Measurements from ENCODE around the gene PCNA.
"Not testable (repeated sequence)": the region's sequence is repeated elsewhere in the genome, so short reads cannot be mapped to it uniquely, and the experiment has no call there.

PCNA gene

GRCh38 chr20:5141615-5142014, 21.9 kb upstream of the PCNA start:
- no peak for DNase-seq

DNA sequence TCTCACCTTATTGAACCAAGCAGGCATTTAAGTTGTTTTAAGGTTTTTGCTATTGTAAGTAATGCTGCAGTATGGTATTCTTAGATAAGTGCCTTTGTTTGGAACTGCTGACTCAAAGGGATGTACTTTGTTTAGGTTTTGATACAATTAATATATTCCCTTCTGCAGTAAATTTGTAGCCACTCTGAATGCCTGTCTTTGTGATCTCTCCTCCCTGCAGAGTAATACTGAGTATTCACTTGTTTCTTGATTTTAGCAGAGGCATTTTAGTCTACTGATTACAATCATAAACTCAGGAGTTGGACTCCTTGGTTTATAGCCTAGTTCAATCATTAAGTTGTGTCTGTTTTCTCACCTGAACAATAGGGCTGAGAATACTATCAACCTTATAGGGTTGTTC, 20.4 kb upstream of the PCNA start:
- no peak for DNase-seq

GRCh38 chr20:5136096-5136495, 16.3 kb upstream of the PCNA start:
- DNase-seq = no peak

GRCh38 chr20:5135363-5136012, 15.7 kb upstream of the PCNA start:
- no peak for DNase-seq

DNA sequence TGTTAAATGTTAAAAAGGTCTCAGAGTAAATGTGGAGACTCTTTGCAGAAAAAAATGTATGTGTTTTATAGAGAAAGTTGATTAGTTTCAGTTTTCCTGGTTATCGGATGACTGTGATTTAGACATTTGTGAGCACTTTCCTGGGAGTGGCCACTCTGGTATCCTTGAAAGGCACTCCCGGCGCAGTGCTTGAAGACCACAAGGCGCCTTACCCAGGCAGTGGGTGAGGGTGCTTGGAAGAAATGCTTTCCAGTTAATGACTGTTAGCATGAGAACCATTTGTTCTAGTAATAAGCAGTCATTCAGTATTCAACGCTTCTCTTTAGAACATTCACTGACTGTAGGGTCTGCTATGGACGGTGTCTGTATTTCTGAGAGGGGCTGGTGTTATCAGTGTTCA, 14.2 kb upstream of the PCNA start:
- no peak for DNase-seq

DNA sequence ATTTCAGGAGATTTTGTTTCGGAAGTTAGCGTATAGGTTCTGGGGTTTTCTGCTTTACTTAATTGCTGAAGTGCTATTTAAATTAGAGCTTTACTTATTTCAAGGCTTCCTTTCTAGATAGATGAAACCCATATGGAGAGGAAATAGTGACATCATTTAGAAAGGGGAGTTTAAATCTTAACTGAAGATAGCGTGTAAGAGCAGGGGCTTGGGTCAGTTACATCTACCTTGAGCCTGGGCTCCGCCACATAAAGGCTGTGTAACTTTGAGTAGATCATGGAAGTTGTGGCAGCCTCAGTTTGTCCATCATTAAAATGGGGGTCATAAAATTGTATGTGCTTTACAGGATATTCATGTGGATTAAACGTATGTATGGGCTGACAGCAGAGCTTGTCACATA, 11.7 kb upstream of the PCNA start:
- no peak for DNase-seq

DNA sequence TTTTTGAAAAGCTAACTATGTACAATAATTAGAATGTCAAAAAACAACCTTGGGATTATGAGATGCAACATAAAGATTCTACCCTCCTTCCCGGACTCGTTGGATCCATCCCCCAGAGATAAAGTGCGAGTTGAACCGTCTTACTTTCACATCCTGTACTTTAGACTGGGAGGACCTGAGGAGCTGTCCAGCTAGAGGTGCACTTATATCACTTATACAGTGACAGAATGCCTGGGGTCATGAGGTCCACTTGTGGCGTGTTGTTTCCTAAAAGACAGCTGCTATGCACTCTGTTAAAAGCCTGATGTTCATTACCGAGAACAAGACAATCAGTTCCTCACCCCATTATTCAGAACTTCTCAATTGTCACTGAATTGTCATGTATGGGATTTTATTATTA, 9.1 kb upstream of the PCNA start:
- DNase-seq = no peak

GRCh38 chr20:5127859-5128424, 8.2 kb upstream of the PCNA start:
- no peak for DNase-seq

DNA sequence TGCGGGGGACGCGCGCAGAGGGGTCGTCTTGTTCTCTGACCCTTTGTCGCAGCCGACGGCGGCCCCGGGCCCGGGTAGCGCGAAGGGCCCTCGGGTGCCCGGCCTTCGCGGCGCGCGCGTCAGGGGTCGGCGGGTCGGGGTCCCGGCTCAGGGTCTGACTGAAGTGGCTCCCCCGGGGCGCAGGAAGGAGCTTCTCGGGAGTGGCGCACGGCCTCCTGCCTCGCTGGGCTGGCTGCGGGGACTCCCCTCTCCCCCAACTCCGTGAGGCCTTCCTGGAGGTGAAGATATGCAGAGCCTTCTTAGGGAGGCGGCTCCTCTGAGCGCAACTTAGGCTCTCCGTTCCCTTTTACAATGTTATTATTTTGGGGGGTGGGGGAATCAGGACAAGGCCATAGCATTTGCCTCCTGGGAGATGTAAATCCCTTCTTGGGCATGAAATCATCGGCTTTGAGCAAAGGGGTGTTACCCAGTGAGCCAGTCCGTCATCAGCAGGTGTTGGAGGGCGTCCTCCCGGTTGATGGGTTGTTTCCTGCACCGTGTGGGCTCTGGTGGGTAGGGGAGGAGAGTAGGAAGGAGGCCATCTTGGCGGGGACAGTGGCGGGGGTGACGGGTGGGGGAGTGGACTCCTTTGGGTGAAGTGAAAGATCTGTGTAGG, 7.6 kb upstream of the PCNA start:
- peak; percentile 40 for DNase-seq

GRCh38 chr20:5126512-5127203, 6.9 kb upstream of the PCNA start, which contains the start of gene CDS2:
TSS of gene CDS2 (plus strand) at chr20:5127008. CDS start at chr20:5127093, 85 bp downstream.
- DNase-seq = peak; percentile 99

- DNase-seq = no peak
Observed at GRCh38 chr20:5122873-5123260, 3.1 kb upstream of the PCNA start.

- DNase-seq = no peak
Observed at GRCh38 chr20:5120185-5120476, 373 bp upstream of the PCNA start.

DNA sequence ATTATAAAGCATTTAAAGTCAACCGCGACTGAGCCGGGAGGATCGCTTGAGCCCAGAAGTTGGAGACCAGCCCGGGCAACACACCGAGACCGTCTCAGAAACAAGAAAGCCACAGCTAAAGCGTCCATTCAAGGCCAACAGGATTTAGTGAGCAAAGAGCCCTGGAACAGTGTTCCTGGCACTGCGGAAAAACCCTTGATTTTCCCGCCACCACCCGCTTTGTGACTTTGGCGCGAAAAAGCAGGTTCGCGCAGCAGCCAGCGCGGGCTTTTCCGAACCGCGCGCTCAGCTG, 669 bp downstream of the PCNA start:
- DNase-seq = no peak

DNA sequence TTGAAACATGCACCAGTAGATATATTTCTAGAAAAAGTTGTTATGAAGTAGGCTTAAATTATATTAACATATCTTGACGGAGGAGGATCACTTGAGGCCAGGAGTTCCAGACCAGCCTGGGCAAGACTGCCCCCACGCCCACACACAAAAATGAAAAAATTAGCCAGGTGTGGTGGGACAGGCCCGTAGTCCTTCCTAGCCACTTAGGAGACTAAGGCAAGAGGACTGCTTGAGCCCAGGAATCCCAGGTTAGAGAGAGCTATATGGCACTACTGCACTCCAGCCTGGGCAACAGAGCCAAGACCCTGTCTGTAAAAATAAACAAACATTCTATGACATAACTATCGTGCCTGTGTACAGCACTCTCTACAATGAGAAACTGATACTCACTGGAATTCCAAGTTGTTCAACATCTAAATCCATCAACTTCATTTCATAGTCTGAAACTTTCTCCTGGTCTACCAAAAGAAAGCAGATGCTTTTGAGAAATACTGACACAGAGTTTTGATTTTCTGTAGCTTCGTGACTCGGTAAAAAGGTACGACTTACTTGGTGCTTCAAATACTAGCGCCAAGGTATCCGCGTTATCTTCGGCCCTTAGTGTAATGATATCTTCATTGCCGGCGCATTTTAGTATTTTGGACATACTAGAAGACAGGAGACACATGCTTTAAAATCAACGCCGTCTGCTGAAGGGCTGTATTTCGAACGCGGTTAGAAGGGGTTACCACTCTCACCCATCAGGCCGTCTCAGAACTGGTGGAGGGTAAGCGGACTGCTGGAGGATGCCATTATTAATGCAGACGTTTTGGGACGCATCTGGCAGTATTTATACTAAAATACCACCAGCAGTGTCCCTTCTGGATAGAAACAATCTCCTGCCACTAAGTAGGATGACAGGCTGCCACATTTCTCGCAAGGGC, 1.3 kb downstream of the PCNA start:
- peak; percentile 11 for DNase-seq

GRCh38 chr20:5116875-5117274, 2.9 kb downstream of the PCNA start:
- DNase-seq = no peak

- no peak for DNase-seq
Observed at GRCh38 chr20:5114403-5114802, 5.4 kb downstream of the PCNA start.

DNA sequence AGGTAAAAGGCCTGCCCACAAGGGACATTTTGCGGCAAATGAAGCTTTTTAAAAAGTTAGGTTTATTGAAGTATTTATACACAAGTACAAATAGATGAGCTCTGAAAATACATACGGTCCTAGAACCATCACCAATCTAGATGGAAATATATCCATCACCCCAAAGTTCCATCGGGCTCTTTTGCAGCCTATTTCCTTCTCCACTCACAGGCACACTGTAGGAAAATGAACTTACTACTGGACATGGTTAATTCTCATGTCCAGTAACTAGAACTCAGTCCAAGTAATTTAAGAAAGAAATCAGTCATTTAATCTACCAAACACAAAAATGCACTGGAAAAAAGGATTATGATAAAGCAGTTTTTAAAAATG, 6.2 kb downstream of the PCNA start:
- DNase-seq = no peak

DNA sequence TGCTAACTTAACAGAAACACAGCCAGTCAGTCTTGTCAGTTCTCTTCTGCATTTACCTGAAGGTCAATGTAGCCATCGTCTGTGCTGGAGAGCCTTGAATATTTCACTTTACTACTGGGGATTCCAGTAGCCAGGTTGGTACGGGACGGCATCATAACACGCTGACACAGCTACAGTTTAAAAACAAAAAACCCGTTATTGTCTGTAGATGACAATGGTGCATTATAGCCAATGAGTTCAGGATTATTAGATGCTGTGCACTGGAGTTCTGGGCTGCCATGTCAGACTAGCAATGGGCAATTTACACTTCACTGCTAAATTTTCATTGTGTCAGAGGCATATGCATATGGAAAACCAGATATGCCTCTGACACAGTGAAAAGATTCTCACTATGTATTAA, 10.5 kb downstream of the PCNA start:
- DNase-seq = no peak

GRCh38 chr20:5104479-5104878, 15.3 kb downstream of the PCNA start:
- DNase-seq = no peak

DNA sequence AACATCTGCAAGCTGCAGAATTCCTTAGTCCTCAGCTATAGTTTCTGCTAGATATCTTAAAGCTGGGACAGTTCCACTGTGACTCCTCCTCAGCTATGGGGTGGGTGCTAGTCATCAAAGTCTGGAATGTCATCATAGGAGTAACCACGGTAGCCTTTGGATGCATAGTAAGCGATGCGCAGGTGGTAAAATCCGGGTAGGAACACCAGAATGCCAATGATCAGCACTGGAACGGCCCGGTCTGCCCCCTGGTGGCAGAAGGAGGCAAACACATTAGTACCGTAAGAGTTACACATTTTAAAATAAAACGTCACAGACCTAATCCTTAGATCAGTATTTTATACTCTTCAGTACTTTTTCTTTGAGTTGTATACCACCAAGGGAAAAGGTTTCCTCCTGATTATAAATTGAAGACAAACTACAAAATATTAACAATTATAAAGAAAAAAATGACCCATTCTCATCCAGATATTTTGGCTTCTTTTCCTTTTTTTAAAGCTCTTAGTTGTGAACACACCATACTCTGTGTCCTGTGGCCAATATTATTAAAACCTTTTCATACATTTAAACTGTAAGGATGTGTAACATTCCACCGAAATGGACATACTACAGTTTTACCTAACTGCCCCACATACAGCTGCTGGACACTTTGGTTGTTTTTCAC, 18.9 kb downstream of the PCNA start:
- peak; percentile 62 for DNase-seq

GRCh38 chr20:5099909-5100308, 19.8 kb downstream of the PCNA start:
- DNase-seq = not testable (repeated sequence)

- not testable (repeated sequence) for DNase-seq
Observed at GRCh38 chr20:5099009-5099408, 20.7 kb downstream of the PCNA start.

DNA sequence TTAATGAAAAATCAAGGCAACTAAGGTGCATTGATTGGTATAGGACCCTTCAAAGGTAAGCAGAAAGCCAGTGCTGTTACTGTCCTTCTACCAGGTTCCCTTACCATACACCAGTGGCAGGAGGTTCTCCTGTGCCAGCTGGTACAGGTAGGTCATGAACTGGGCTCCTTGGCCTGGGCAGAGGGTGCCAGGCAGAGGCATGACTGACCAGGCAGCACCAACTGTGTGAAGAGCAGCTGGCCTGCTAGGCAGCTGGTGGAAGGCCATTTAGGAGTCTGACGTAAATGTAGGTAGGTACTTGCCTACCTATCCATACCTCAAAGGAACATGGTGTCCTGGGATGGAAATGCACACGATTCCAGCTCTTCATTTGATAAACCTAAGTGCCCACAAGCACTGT, 23.3 kb downstream of the PCNA start:
- no peak for DNase-seq
